GM18526 (cell line): ENCODE results near the gene MYZAP.

Experiments used
- POLR2A ChIP-seq: IDR thresholded peaks from 3 replicates; pipeline ENCODE4 v1.6.1; 2011; ENCODE audit not compliant: insufficient read length; ENCODE audit errors: extremely low read depth

Gene MYZAP

DNA sequence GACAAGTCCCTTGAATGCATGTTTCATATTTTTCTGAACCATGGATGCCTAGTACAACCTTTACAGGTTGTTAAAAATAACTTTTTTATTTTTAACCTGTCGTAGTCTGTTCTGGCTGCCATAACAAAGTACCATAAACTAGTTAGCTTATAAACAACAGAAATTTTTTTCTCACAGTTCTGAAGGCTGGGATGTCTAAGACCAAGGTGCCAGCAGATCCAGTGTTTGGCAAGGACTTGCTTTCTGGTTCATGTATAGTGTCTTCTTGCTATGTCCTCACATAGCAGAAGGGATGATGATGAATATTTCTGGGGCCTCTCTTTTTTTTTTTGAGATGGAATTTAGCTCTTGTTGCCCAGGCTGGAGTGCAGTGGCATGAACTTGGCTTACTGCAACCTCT lies 91.8 kb downstream of the MYZAP start:
- TF ChIP-seq POLR2A = no peak

DNA sequence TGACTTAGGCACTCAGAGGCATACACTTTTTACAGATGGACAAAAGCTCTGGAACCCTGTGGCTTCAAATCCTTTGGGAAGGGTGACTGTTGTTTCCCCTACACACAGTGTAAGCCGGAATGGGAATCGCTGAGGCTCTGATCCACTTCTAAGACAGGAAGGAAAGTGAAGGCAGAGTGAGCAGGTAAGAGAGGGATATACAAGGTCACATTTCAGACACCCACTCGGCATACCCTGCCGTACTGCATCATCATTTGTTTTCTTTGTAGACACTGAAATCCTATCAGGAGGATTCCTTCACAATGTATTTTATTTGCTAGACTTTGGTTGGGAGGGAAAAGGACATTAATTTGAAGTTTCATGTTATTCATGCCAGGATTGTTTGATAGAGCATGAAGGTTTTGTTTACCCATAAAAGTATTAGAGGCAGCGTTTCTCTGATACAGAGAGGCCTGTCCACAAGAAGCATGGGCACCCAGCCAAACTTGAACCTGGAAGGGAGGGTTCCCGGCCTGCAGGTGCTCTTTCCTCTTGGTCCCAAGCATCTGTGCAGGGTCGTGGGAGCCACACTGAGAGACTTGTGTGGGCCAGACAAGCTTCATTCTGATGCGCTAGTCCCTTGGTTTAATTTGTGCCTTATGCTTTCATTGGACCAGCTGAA lies 92.9 kb downstream of the MYZAP start:
- no peak for TF ChIP-seq POLR2A

GRCh38 chr15:57685306-57686095 lies 93.8 kb downstream of the MYZAP start:
- TF ChIP-seq POLR2A = no peak

DNA sequence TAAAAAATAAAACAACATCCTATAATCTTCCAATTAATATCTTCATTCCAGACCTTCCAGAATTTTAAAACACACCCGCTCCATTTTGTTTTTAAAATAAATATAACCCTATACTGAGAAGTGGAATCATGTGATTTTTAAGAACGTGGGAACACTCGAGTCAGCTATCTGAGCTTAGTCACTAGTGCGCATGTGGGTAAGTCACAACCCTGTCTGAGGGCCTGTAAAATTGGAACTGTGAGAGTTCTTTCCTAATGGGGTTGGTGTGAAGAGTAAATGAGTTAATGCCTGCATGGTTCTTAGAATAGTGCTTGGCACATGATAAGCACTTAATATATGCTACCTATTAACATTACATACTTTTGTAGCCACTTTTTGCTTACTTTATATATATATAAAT lies 95.0 kb downstream of the MYZAP start:
- no peak for TF ChIP-seq POLR2A

GRCh38 chr15:57690341-57690966 lies 98.8 kb downstream of the MYZAP start:
- TF ChIP-seq POLR2A = no peak

- no peak for TF ChIP-seq POLR2A
Observed at GRCh38 chr15:57691082-57691481, 99.4 kb downstream of the MYZAP start.

GRCh38 chr15:57692709-57693108 lies 101.0 kb downstream of the MYZAP start:
- no peak for TF ChIP-seq POLR2A

DNA sequence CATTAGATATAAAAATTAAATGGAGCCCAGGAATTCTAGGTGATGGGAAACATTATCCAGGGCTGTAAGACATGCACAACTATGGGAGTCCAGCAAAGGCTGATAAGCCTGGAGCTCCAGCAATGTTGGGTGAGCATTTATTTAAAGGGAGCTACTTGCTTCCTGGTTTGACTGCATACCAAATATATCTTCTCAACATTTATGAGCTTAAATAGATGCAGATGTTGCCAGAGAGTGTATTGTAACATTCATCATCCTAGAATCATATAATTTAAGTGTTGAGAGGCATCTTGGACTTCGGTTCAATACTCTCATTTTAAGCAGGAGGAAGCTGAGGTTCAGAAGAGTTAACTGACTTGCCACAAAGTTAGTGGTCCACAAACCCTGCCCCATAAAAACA lies 102.6 kb downstream of the MYZAP start:
- TF ChIP-seq POLR2A = no peak

- TF ChIP-seq POLR2A = no peak
Observed at GRCh38 chr15:57696146-57696545, 104.4 kb downstream of the MYZAP start.

GRCh38 chr15:57697588-57697987 lies 105.9 kb downstream of the MYZAP start:
- TF ChIP-seq POLR2A = no peak

DNA sequence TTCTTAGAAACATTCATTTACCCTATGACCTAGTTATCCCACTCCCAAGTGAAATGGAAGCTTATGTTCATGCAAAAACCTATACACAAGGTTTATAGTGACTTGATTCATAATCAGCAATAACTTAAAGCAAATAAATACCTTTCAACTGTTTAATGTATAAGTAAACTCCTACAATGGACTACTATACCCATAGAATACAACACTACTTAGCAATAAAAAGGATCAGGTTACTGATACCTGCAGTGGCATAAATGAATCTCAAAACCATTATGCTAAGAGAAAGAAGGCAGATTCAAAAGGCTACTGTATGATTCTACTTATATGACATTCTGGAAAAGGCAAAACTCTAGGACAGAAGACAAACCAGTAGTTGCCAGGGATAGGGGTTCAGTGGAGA lies 106.5 kb downstream of the MYZAP start:
- TF ChIP-seq POLR2A = no peak

GRCh38 chr15:57698991-57699390 lies 107.3 kb downstream of the MYZAP start:
- no peak for TF ChIP-seq POLR2A

DNA sequence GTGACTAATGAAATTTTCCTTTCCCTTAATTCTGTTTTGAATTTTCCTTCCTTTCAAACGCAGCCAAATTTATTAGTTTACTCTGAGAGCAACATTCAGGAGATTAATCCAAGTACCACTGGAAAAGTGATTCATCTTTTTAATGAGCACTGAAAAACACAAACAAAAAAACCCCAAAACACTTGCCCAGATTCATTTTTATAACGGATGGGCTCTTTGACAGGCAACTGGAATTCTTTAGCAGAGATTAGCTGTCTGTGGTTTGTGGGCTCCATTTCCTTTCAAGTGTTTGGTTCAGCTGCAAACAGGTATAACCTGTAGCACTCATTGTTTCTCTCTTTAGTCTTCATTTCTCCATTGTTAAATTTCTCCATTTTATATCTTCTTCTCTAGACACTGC lies 111.7 kb downstream of the MYZAP start:
- TF ChIP-seq POLR2A = no peak

DNA sequence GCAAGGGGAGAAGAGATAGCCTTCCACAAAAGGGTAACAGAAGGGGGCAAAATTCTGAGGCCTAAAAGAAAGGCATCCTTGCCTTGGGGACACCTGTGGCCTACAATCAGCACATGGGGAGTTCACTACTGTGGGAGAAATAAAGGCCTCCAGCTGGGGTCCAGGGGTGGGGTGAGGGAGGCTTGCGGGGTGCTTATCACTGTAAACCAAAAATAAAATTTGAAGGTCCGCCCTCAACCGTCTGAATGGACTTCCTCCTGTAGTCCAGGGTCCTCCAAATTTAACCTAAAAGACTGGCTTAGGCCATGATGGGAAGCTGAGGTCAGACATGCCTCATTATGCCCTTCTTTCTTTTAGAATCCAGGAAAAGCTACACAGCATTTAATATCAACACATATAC lies 112.7 kb downstream of the MYZAP start:
- TF ChIP-seq POLR2A = no peak

GRCh38 chr15:57705746-57706404 lies 114.2 kb downstream of the MYZAP start:
- no peak for TF ChIP-seq POLR2A
